Chondrocyte (in vitro differentiated cells): ENCODE results near the gene GNA12. TPM values are rescaled to one million over a fixed set of nuclear protein-coding genes. Genes with fewer than 3 reads are reported as not detected.

Source experiments
- DNase-seq: peaks from one replicate; pipeline ENCODE4 v3.0.0; 2021; ENCODE audit warnings: mixed read lengths, low spot score
- H3K27ac Mint-ChIP-seq: one replicate; pipeline ENCODE4 v1.8.0; 2021; ENCODE audit warnings: mild to moderate bottlenecking, moderate library complexity, mixed read lengths; ENCODE audit not compliant: unreplicated experiment
- H3K27me3 Mint-ChIP-seq: 2 replicates; pipeline ENCODE4 v1.8.0; 2021; ENCODE audit warnings: low read depth, mixed read lengths
- H3K36me3 Mint-ChIP-seq: 2 replicates; pipeline ENCODE4 v1.8.0; 2021; ENCODE audit warnings: low read depth, mixed read lengths
- H3K4me1 Mint-ChIP-seq: 2 replicates; pipeline ENCODE4 v1.8.0; 2021; ENCODE audit warnings: low read depth, mild to moderate bottlenecking, mixed read lengths
- H3K4me3 Mint-ChIP-seq: one replicate; pipeline ENCODE4 v1.8.0; 2021; ENCODE audit warnings: mild to moderate bottlenecking, moderate library complexity, mixed read lengths; ENCODE audit not compliant: unreplicated experiment
- H3K9me3 Mint-ChIP-seq: 2 replicates; pipeline ENCODE4 v1.8.0; 2021; ENCODE audit warnings: low read depth, mixed read lengths
- CTCF ChIP-seq: fragments of 200-600 bp; sonication (generic); IDR thresholded peaks from 2 replicates; pipeline ENCODE4 v1.5.0; 2021; ENCODE audit warnings: antibody characterized with exemption, mild to moderate bottlenecking, moderate library complexity
- total RNA-seq: library from RNA; stranded (reverse); gene quantifications from 3 replicates; pipeline ENCODE4 v1.2.1, GENCODE V29; 2021

Gene GNA12
- total RNA-seq, 1 donor from 2014 or later, result 111 TPM

DNA sequence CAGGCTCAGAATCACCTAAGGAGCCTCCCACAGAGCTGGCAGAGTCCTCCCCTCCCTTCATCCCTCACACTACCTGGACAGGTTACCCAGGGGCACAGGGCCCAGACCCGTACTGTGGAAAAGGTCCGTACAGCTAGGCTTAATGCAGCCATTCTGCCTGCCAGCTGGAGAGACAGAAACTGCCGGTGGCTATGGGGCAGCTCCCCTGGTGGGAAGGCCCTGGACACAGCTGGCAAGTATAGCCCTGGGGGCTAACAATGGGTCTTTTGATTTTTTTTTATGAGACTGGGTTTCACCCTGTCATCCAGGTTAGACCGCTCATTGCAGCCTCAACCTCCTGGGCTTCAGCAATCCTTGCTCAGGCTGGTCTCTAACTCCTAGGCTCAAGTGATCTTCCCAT is 68.3 kb downstream of the GNA12 start:
- no peak overlapping the region for H3K27ac Mint-ChIP-seq
- H3K36me3 Mint-ChIP-seq, result peaks cover 26% of the 10 kb centered on the region
- H3K4me3 Mint-ChIP-seq, result no peak overlapping the region
- H3K9me3 Mint-ChIP-seq, result no peaks in the 10 kb centered on the region
- no peak for TF ChIP-seq CTCF
- no peaks in the 10 kb centered on the region for H3K27me3 Mint-ChIP-seq
- DNase-seq, result no peak
- peaks cover 34% of the 10 kb centered on the region for H3K4me1 Mint-ChIP-seq

GRCh38 chr7:2775376-2775775 is 68.7 kb downstream of the GNA12 start:
- Mint-ChIP-seq H3K27ac (peak overlapping the region; percentile 17), H3K27me3 (no peaks in the 10 kb centered on the region), H3K36me3 (peaks cover 26% of the 10 kb centered on the region), H3K9me3 (no peaks in the 10 kb centered on the region), H3K4me1 (peaks cover 30% of the 10 kb centered on the region), H3K4me3 (no peak overlapping the region)
- TF ChIP-seq CTCF, result no peak
- DNase-seq, result no peak

- Mint-ChIP-seq H3K27me3 (no peaks in the 10 kb centered on the region), H3K4me3 (no peak overlapping the region), H3K9me3 (no peaks in the 10 kb centered on the region), H3K36me3 (peaks cover 26% of the 10 kb centered on the region), H3K27ac (peak overlapping the region; percentile 17), H3K4me1 (peaks cover 30% of the 10 kb centered on the region)
- TF ChIP-seq CTCF, result no peak
- no peak for DNase-seq
These were observed 69.2 kb downstream of the GNA12 start for GRCh38 chr7:2774935-2775334.

DNA sequence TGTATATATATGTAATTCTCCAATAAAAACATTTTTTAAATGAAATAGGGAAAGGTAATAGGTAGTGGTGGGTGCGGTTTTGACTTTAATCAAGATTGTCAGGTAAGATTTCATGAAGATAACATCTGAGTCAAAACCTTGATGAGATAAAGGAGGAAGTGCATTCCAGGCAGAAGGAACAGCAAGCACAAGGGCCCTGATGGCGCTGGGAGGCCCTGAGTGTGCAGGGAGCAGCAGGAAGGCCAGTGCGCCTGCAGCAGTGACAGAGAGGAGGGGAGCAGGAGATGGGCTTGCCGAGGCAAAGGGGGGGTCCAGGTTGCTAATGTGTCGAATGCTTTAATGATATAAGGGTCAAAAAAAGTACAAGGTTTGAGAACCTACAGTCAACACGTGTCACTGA is 69.8 kb downstream of the GNA12 start:
- DNase-seq, result no peak
- H3K36me3 Mint-ChIP-seq, result peaks cover 26% of the 10 kb centered on the region
- H3K27me3 Mint-ChIP-seq, result no peaks in the 10 kb centered on the region
- H3K4me1 Mint-ChIP-seq, result peaks cover 30% of the 10 kb centered on the region
- no peak for TF ChIP-seq CTCF
- no peak overlapping the region for H3K4me3 Mint-ChIP-seq
- no peaks in the 10 kb centered on the region for H3K9me3 Mint-ChIP-seq
- peak overlapping the region; percentile 67 for H3K27ac Mint-ChIP-seq

- Mint-ChIP-seq H3K4me1 (peaks cover 23% of the 10 kb centered on the region), H3K27ac (no peak overlapping the region), H3K27me3 (no peaks in the 10 kb centered on the region), H3K4me3 (no peak overlapping the region), H3K36me3 (peaks cover 26% of the 10 kb centered on the region), H3K9me3 (no peaks in the 10 kb centered on the region)
- no peak for TF ChIP-seq CTCF
- DNase-seq, result no peak
These were observed 70.5 kb downstream of the GNA12 start for GRCh38 chr7:2773608-2774007.
